Measurements from ENCODE around the gene WDFY1. TPM values are rescaled to one million over a fixed set of nuclear protein-coding genes. Genes with fewer than 3 reads are reported as not detected.

The WDFY1 gene
- 10 to 100 TPM; 16.0 to 18.1 TPM for total RNA-seq
- 28.5 TPM for polyA plus RNA-seq

- H3K4me3 ChIP-seq (ENCODE audit: low read length) = peak within 1 kb of the TSS; percentile 63
- no peaks in the 10 kb centered on the region for H3K36me3 ChIP-seq (ENCODE audit: insufficient read depth, low read length)
- H3K4me1 ChIP-seq (ENCODE audit: insufficient read depth, low read length) = peaks cover 34% of the 10 kb centered on the region
- H3K27me3 Mint-ChIP-seq = no peaks in the 10 kb centered on the region
- H3K9me3 ChIP-seq (ENCODE audit: low read length) = no peaks in the 10 kb centered on the region
- H3K4me3 Mint-ChIP-seq = peak within 1 kb of the TSS; percentile 88 to 96 (median 90)
- peaks cover 0 to 17% (median 0%) of the 10 kb centered on the region in 3 donors for H3K36me3 Mint-ChIP-seq
- H3K4me1 Mint-ChIP-seq = peaks cover 39 to 71% (median 53%) of the 10 kb centered on the region in 3 donors
- H3K27me3 ChIP-seq (ENCODE audit: insufficient read depth, low read length, poor library complexity, severe bottlenecking) = no peaks in the 10 kb centered on the region
- no peaks in the 10 kb centered on the region for H3K9me3 Mint-ChIP-seq
- CTCF ChIA-PET = interaction anchor here (1.1 to 2.5 kb wide), 2 partner anchors 13 to 17 kb away, joined by 3 to 6 read pairs; no protein-coding TSS in a partner anchor
- POLR2A ChIA-PET = interaction anchor here (1.2 to 2.2 kb wide), 3 partner anchors 10 to 184 kb away, joined by 3 to 7 read pairs (median 6); partner anchors contain the start of gene MRPL44
- peak within 1 kb of the TSS; percentile 66 for H3K27ac ChIP-seq (ENCODE audit: low read depth, low read length)
- peak; percentile 64 to 82 (median 74) for DNase-seq
- H3K27ac Mint-ChIP-seq = peak within 1 kb of the TSS; percentile 79 to 97 (median 90)
These were observed at the start of gene WDFY1 for GRCh38 chr2:223944703-223945531. WDFY1 (minus strand) TSS chr2:223945335; CDS start chr2:223945284, 51 bp downstream.

- Mint-ChIP-seq H3K27me3 (peaks cover 4 to 16% of the 10 kb centered on the region in 2 donors), H3K4me3 (no peak overlapping the region), H3K9me3 (no peaks in the 10 kb centered on the region), H3K4me1 (no peaks in the 10 kb centered on the region), H3K36me3 (peaks cover 0 to 1% (median 0%) of the 10 kb centered on the region in 3 donors), H3K27ac (no peak overlapping the region)
- CTCF ChIA-PET = interaction anchor here (0.8 to 3.3 kb wide), 9 partner anchors 10 to 289 kb away, joined by 3 to 40 read pairs (median 6); no protein-coding TSS in a partner anchor
- Histone ChIP-seq H3K4me3 (ENCODE audit: low read length) (no peak overlapping the region), H3K9me3 (ENCODE audit: low read length) (no peaks in the 10 kb centered on the region), H3K27ac (ENCODE audit: low read depth, low read length) (no peak overlapping the region), H3K36me3 (ENCODE audit: insufficient read depth, low read length) (no peaks in the 10 kb centered on the region), H3K4me1 (ENCODE audit: insufficient read depth, low read length) (no peaks in the 10 kb centered on the region), H3K27me3 (ENCODE audit: insufficient read depth, low read length, poor library complexity, severe bottlenecking) (no peaks in the 10 kb centered on the region)
- POLR2A ChIA-PET = no interaction called here
- no peak for DNase-seq
These were observed 49.5 kb upstream of the WDFY1 start for GRCh38 chr2:223994562-223995162.

- DNase-seq = peak; percentile 34 to 60 (median 36)
- ChIA-PET CTCF (interaction anchor here (0.6 to 3.3 kb wide), 18 partner anchors 10 to 783 kb away, joined by 3 to 40 read pairs (median 4); no protein-coding TSS in a partner anchor), POLR2A (no interaction called here)
- no peak overlapping the region for H3K27ac ChIP-seq (ENCODE audit: low read depth, low read length)
- H3K9me3 ChIP-seq (ENCODE audit: low read length) = no peaks in the 10 kb centered on the region
- no peak overlapping the region for H3K27ac Mint-ChIP-seq
- H3K36me3 Mint-ChIP-seq = peaks cover 0 to 1% (median 0%) of the 10 kb centered on the region in 3 donors
- H3K9me3 Mint-ChIP-seq = no peaks in the 10 kb centered on the region
- H3K36me3 ChIP-seq (ENCODE audit: insufficient read depth, low read length) = no peaks in the 10 kb centered on the region
- no peak overlapping the region for H3K4me3 ChIP-seq (ENCODE audit: low read length)
- no peaks in the 10 kb centered on the region for H3K4me1 ChIP-seq (ENCODE audit: insufficient read depth, low read length)
- peaks cover 6 to 20% of the 10 kb centered on the region in 2 donors for H3K27me3 Mint-ChIP-seq
- no peaks in the 10 kb centered on the region for H3K4me1 Mint-ChIP-seq
- no peaks in the 10 kb centered on the region for H3K27me3 ChIP-seq (ENCODE audit: insufficient read depth, low read length, poor library complexity, severe bottlenecking)
- H3K4me3 Mint-ChIP-seq = no peak overlapping the region
These were observed 48.6 kb upstream of the WDFY1 start for GRCh38 chr2:223993634-223994232.

GRCh38 chr2:223991611-223992010 lies 46.5 kb upstream of the WDFY1 start:
- no peak for DNase-seq
- H3K36me3 Mint-ChIP-seq = no peaks in the 10 kb centered on the region
- ChIA-PET CTCF (interaction anchor here (3.3 kb wide), 1 partner anchor 292 kb away, joined by 40 read pairs; no protein-coding TSS in a partner anchor), POLR2A (no interaction called here)
- no peaks in the 10 kb centered on the region for H3K4me1 Mint-ChIP-seq
- no peaks in the 10 kb centered on the region for H3K4me1 ChIP-seq (ENCODE audit: insufficient read depth, low read length)
- H3K9me3 Mint-ChIP-seq = no peaks in the 10 kb centered on the region
- no peak overlapping the region for H3K4me3 ChIP-seq (ENCODE audit: low read length)
- no peaks in the 10 kb centered on the region for H3K9me3 ChIP-seq (ENCODE audit: low read length)
- H3K27me3 ChIP-seq (ENCODE audit: insufficient read depth, low read length, poor library complexity, severe bottlenecking) = no peaks in the 10 kb centered on the region
- H3K4me3 Mint-ChIP-seq = no peak overlapping the region
- H3K27ac Mint-ChIP-seq = no peak overlapping the region
- H3K36me3 ChIP-seq (ENCODE audit: insufficient read depth, low read length) = no peaks in the 10 kb centered on the region
- H3K27ac ChIP-seq (ENCODE audit: low read depth, low read length) = no peak overlapping the region
- peaks cover 5 to 32% of the 10 kb centered on the region in 2 donors for H3K27me3 Mint-ChIP-seq

GRCh38 chr2:223989856-223990232 lies 44.7 kb upstream of the WDFY1 start:
- Mint-ChIP-seq H3K27ac (no peak overlapping the region), H3K27me3 (peaks cover 5 to 46% of the 10 kb centered on the region in 2 donors), H3K4me1 (no peaks in the 10 kb centered on the region), H3K9me3 (no peaks in the 10 kb centered on the region), H3K36me3 (no peaks in the 10 kb centered on the region), H3K4me3 (no peak overlapping the region)
- Histone ChIP-seq H3K4me1 (ENCODE audit: insufficient read depth, low read length) (no peaks in the 10 kb centered on the region), H3K27me3 (ENCODE audit: insufficient read depth, low read length, poor library complexity, severe bottlenecking) (no peaks in the 10 kb centered on the region), H3K4me3 (ENCODE audit: low read length) (no peak overlapping the region), H3K9me3 (ENCODE audit: low read length) (no peaks in the 10 kb centered on the region), H3K27ac (ENCODE audit: low read depth, low read length) (no peak overlapping the region), H3K36me3 (ENCODE audit: insufficient read depth, low read length) (no peaks in the 10 kb centered on the region)
- DNase-seq = no peak
- ChIA-PET POLR2A (no interaction called here), CTCF (interaction anchor here (1.9 kb wide), 1 partner anchor 20 kb away, joined by 5 read pairs; no protein-coding TSS in a partner anchor)

- ChIA-PET CTCF (interaction anchor here (1.9 kb wide), 1 partner anchor 19 kb away, joined by 5 read pairs; no protein-coding TSS in a partner anchor), POLR2A (no interaction called here)
- Histone ChIP-seq H3K4me3 (ENCODE audit: low read length) (no peak overlapping the region), H3K9me3 (ENCODE audit: low read length) (no peaks in the 10 kb centered on the region), H3K36me3 (ENCODE audit: insufficient read depth, low read length) (no peaks in the 10 kb centered on the region), H3K27me3 (ENCODE audit: insufficient read depth, low read length, poor library complexity, severe bottlenecking) (no peaks in the 10 kb centered on the region), H3K4me1 (ENCODE audit: insufficient read depth, low read length) (no peaks in the 10 kb centered on the region), H3K27ac (ENCODE audit: low read depth, low read length) (no peak overlapping the region)
- no peak for DNase-seq
- no peaks in the 10 kb centered on the region for H3K4me1 Mint-ChIP-seq
- H3K36me3 Mint-ChIP-seq = no peaks in the 10 kb centered on the region
- H3K27ac Mint-ChIP-seq = no peak overlapping the region
- no peak overlapping the region for H3K4me3 Mint-ChIP-seq
- H3K27me3 Mint-ChIP-seq = peaks cover 4 to 51% of the 10 kb centered on the region in 2 donors
- H3K9me3 Mint-ChIP-seq = no peaks in the 10 kb centered on the region
These were observed 44.2 kb upstream of the WDFY1 start for GRCh38 chr2:223989206-223989855.

GRCh38 chr2:223981241-223981640 lies 36.1 kb upstream of the WDFY1 start:
- Histone ChIP-seq H3K27ac (ENCODE audit: low read depth, low read length) (no peak overlapping the region), H3K4me1 (ENCODE audit: insufficient read depth, low read length) (no peaks in the 10 kb centered on the region), H3K9me3 (ENCODE audit: low read length) (no peaks in the 10 kb centered on the region), H3K4me3 (ENCODE audit: low read length) (no peak overlapping the region), H3K27me3 (ENCODE audit: insufficient read depth, low read length, poor library complexity, severe bottlenecking) (peaks cover 4% of the 10 kb centered on the region), H3K36me3 (ENCODE audit: insufficient read depth, low read length) (no peaks in the 10 kb centered on the region)
- ChIA-PET CTCF (interaction anchor here (2.6 to 2.8 kb wide), 2 partner anchors 11 to 12 kb away, joined by 12 to 14 read pairs; no protein-coding TSS in a partner anchor), POLR2A (no interaction called here)
- Mint-ChIP-seq H3K27ac (no peak overlapping the region), H3K4me3 (no peak overlapping the region), H3K27me3 (peaks cover 4 to 26% of the 10 kb centered on the region in 2 donors), H3K9me3 (no peaks in the 10 kb centered on the region), H3K4me1 (no peaks in the 10 kb centered on the region), H3K36me3 (no peaks in the 10 kb centered on the region)
- no peak for DNase-seq
